H54 (cell line): ENCODE data around the gene SNX30.

Source experiments
- DNase-seq: peaks from one replicate; pipeline ENCODE4 v3.0.0; 2011; ENCODE audit warnings: low spot score, mixed read lengths; ENCODE audit not compliant: insufficient read length
- FAIRE-seq: peaks from 3 replicates; lab custom pipeline; 2011; peaks lifted over from hg19 to GRCh38; lab: Jason Lieb, UNC
- POLR2A ChIP-seq: IDR thresholded peaks from 2 replicates; pipeline ENCODE4 v1.6.1; 2011; ENCODE audit warnings: low read depth, mild to moderate bottlenecking, low read length

Gene SNX30

DNA sequence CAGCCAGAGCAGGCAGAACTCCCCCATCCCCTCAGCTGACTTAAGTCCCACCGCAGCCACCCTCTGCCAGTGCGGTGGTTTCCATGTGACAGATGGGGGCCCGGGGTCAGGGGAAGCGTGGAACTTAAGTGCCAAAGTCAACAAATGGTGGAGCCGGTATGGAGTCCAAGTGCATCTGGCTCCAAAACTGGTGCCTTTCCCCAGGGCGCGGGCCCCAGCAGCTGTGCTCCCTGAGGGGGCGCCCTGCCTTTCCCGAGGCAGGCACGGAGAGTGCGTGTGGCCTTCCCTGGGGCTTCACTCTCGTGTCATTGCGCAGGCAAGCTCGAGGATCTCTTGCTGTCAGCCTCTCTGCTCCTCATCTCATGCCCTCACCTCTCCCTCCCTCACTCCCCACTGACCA, 106.3 kb downstream of the SNX30 start:
- no peak for DNase-seq
- TF ChIP-seq POLR2A = no peak
- FAIRE-seq = no peak

- FAIRE-seq = no peak
- no peak for TF ChIP-seq POLR2A
These were observed 107.4 kb downstream of the SNX30 start for GRCh38 chr9:112858005-112858404.

GRCh38 chr9:112858625-112859147, 108.1 kb downstream of the SNX30 start:
- no peak for TF ChIP-seq POLR2A
- peak; percentile 65 for DNase-seq
- FAIRE-seq = peak; percentile 90

More at GRCh38 chr9:112858005-112858404, 107.4 kb downstream of the SNX30 start:
- DNase-seq = no peak

DNA sequence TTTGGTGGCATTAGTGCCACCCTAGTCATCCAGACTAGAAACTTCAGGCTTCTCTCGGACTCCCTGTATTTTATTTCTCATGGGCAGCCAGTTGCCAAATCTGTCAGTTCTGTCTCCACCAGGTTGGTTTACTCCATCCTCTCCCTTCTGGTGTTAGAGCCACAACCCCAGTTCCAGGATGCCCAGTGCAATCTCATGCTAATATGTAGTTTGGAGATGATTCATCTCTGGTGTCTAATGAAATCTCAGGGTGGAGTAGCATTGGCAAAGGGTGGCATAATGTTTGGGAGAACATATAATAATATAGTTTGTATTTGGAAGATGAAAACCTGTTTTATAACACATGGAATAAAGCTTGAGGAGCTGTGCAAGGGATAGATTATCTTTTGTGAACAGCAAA, 109.9 kb downstream of the SNX30 start:
- TF ChIP-seq POLR2A = no peak
- peak; percentile 50 for FAIRE-seq
- DNase-seq = no peak

- no peak for TF ChIP-seq POLR2A
These were observed 110.6 kb downstream of the SNX30 start for GRCh38 chr9:112861155-112861554.

GRCh38 chr9:112861638-112862555, 111.3 kb downstream of the SNX30 start:
- FAIRE-seq (no peak), DNase-seq (no peak)
- no peak for TF ChIP-seq POLR2A

More at GRCh38 chr9:112861155-112861554, 110.6 kb downstream of the SNX30 start:
- no peak for FAIRE-seq
- DNase-seq = no peak

DNA sequence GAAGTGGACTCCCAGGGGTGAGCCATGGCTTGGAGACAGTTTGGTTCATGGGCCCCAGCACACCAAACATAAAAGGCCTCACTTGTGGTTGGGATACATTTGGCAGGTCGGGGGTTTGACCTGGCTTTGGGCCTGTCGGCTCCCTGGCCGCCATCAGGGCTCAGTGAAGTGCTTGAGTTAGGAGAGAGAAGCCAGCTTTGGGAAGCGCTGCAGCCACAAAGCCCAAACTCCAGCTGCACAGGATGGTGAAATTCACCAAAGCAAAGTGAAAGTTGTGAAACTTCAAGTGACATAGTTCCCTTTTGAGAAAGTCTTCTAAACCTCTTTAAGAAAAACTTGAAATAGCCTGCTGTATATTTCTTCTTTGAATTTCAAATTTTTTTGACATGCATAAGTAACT, 112.7 kb downstream of the SNX30 start:
- TF ChIP-seq POLR2A = no peak
- DNase-seq (no peak), FAIRE-seq (no peak)

GRCh38 chr9:112863746-112864145, 113.2 kb downstream of the SNX30 start:
- TF ChIP-seq POLR2A = no peak
- DNase-seq = no peak
- FAIRE-seq = no peak

DNA sequence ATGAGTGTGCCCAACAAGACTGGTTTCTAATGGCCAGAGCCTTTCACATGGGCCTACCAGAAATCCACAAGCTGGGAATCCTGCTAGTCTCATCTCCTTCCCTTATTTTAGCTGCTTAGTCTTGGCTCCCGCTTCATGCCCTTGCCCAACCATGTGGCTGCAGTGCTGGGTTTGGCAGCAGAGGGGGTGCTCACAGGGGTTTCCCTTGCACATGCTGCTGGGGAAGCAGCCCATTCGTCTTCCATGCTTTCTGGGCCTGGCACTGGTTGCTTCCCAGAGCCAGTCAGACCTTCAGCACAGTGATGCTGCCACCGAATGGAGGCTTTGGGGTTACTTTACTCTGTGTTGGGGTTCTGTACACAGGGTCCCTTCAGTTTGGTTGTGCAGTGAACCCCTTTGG, 113.8 kb downstream of the SNX30 start:
- no peak for TF ChIP-seq POLR2A
- FAIRE-seq (no peak), DNase-seq (no peak)

GRCh38 chr9:112864982-112865381, 114.4 kb downstream of the SNX30 start:
- FAIRE-seq = no peak
- no peak for TF ChIP-seq POLR2A
- DNase-seq = no peak

- no peak for TF ChIP-seq POLR2A
- DNase-seq (peak; percentile 55), FAIRE-seq (no peak)
These were observed 116.2 kb downstream of the SNX30 start for GRCh38 chr9:112866662-112867274.

DNA sequence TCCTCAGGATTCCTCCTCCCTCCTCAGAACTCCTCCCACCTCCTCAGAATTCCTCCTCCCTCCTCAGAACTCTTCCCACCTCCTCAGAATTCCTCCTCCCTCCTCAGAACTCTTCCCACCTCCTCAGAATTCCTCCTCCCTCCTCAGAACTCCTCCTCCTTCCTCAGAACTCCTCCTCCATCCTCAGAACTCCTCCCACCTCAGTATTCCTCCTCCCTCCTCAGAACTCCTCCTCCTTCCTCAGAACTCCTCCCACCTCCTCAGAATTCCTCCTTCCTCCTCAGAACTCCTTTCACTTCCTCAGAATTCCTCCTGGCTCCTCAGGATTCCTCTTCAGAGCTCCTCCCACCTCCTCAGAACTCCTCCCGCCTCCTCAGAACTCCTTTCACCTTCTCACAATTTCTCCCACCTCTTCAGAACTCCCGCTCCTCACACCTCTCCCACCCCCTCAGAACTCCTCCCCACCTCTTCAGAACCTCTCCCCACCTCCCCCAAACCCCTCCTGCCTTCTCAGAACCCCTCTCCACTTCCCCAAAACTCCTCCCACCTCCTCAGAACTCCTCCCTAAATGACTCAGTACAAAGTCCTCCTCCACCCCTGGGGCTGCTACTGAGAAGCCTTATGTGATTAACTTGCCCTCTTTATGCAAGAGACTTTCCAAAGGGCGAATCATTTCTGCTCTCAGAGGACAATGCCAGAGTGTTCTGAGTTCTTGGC, 116.9 kb downstream of the SNX30 start:
- FAIRE-seq (peak; percentile 100), DNase-seq (peak; percentile 76)
- no peak for TF ChIP-seq POLR2A

GRCh38 chr9:112868461-112868860, 117.9 kb downstream of the SNX30 start:
- TF ChIP-seq POLR2A = no peak
- DNase-seq (no peak), FAIRE-seq (no peak)
